MV-4-11 (cell line): ENCODE measurements around the gene LCMT2.
A peak's percentile ranks its signal among the peaks of the same experiment; 100 is the strongest.
"Not testable (repeated sequence)": the region's sequence is repeated elsewhere in the genome, so short reads cannot be mapped to it uniquely, and the experiment has no call there.

ENCODE experiments used
- DNase-seq: peaks from one replicate; lab custom pipeline; 2025; lab: John Stamatoyannopoulos, UW

LCMT2 gene

GRCh38 chr15:43316016-43316970 lies 14.1 kb downstream of the LCMT2 start:
- DNase-seq = no peak

DNA sequence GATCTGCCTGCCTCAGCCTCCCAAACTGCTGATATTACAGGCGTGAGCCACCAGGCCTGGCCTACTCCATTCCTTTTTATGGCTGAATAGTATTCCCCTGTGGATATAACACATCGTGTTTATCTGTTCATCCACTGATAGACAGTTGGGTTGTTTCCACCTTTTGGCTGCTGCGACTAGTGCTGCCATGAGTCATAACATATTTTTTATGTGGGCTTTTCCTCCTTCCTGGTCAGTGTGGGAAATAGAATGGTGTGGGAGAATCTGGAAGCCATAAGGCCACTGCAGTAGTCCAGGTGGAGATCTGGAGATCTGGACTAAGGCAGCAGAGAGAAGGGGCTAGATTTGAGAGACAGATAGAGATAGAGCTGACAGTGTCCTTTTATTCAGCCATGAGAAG lies 16.2 kb downstream of the LCMT2 start:
- no peak for DNase-seq

DNA sequence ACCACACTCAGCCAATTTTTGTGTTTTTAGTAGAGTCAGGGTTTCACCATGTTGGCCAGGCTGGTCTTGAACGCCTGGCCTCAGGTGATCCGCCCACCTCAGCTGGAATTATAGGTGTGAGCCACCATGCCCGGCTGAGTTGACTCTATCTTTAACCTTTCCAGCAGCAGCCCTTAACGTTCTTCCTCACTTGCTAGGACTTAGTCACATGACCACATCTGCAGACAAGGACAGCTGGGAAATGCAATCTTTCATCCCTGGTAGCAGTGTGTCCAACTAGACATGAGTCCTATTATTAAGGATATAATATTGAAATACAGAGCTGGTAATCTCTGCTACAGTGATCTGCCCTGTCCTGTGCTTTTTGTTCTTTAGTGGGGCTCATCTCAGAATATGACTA lies 18.0 kb downstream of the LCMT2 start:
- DNase-seq = no peak

DNA sequence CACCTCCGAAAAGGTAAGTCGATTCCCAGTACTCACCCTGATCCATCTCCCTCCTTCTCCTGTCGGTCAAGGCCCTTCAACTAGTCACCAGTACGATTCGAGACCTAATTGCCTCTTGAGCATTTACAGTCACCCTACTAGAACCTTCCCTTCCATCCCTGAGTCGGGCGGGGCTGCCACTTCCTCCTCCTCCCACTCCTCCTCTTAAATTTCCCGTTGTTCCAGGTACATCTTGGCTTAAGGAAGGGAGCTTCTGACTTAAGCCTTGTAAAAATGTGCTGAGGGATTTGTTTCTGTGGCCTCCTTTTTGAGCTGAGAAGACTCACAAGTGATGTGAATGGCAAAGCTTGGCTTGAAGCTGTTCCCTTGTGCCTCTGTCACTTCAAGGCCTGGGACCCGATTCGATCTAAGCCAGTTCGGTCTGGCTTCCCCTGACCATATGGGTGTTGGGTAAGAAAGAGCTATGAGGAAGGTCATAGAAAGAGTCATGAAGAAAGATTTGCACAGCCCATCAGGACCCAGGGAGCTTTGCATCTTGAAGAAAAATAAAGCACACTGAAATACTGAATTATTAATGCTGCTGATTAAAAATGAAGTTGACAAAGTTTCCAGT lies 28.1 kb downstream of the LCMT2 start, which contains the start of gene TGM7:
Gene TGM7, minus strand, starts transcription at position 51 of the 613 bp plus-strand sequence.
- no peak for DNase-seq

GRCh38 chr15:43299884-43300283 lies 30.5 kb downstream of the LCMT2 start:
- DNase-seq = no peak

DNA sequence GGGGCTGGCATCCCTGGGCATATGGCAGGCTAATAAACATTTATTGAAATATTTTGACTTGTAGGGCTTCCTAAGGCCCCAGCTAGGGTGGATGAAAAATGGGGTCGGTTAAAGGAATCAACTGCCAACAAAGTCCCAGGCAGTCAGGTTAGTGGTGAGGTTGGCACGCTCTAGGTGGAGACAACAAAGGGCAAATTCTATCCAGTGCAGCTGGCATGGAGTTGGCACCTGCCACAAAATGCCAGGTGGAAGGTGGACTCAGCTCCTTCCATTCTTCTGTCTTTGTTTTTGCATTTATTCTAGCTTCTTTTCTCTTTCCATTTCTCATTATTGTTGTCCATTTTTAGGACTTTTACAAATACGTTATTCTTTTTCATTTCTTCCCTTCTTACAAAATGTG lies 31.0 kb downstream of the LCMT2 start:
- DNase-seq = no peak

DNA sequence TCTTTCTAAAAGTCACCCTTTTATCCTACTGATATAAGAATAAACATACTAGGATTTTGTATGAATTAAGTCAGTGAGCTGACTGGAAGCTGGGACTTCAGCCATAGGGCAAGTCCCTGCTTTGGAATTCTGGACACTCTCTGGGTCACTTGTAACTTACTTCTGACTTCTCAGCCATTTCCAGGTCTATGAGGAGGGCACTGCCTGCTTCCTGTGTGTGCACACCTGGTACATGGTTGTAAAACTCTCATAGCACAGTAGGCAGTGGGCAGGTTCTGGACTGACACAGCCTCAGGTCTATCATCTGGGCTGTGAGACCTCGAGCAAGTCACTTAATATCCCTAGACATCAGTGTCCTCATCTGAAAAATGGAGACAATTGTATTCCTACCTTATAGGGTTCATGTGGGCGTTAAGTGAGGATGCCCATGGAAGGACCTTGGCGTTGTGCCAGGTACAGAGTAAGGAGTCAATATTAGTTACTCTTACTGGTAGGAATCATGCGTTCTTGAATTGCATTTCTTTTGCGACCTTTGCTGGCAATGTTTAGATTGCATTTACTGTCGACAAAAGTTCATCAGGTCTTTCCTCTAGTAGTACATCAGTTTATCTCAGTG lies 36.2 kb downstream of the LCMT2 start:
- DNase-seq = no peak

DNA sequence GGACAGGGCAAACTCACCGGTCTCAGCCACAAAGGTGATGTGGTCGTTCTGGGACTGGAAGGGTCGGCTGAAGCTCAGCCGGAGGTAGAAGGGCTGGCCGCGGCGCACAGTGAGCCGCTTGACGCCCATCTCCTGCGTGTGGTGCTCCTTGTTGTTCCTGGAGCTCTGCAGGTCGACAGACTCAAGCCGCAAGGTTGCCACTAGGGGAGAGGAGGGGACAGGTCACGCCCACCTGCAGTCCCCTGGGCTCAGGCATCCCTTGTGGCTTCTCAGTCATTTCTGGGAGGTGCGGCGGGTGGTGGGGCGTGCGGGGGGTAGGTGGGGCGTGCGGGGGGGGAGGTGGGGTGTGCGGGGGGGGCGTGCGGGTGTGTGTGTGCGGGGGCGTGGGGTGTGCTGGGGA lies 36.9 kb downstream of the LCMT2 start:
- DNase-seq = no peak

- DNase-seq = no peak
Observed at GRCh38 chr15:43292375-43293078, 37.8 kb downstream of the LCMT2 start.

- not testable (repeated sequence) for DNase-seq
Observed at GRCh38 chr15:43289656-43290055, 40.7 kb downstream of the LCMT2 start.

DNA sequence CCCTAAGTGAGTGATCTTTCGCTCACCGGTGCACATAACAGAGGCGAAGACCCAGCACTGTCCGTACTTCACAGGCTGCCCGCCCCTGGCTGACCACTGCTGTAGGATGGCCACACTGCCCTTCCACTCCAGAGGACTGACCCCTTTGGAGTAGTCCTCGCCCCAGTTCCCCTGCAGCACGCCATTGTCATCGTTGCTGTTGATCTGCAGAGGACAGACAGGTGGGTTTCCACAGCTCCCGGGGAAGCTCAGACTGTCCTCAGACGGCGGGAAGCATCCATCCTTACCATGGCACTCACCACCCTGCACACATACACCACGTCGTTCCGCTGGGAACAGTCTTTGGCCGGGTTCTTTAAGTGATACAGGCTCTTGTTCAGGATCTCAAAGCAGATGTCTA lies 43.1 kb downstream of the LCMT2 start:
- DNase-seq = no peak

- no peak for DNase-seq
Observed at GRCh38 chr15:43286074-43286473, 44.3 kb downstream of the LCMT2 start.

GRCh38 chr15:43285609-43286037 lies 44.8 kb downstream of the LCMT2 start:
- peak; percentile 68 for DNase-seq

GRCh38 chr15:43283526-43283925 lies 46.8 kb downstream of the LCMT2 start:
- DNase-seq = no peak

- DNase-seq = no peak
Observed at GRCh38 chr15:43281926-43282602, 48.3 kb downstream of the LCMT2 start.

GRCh38 chr15:43280996-43281395 lies 49.4 kb downstream of the LCMT2 start:
- DNase-seq = no peak

- DNase-seq = no peak
Observed at GRCh38 chr15:43279496-43279895, 50.9 kb downstream of the LCMT2 start.

GRCh38 chr15:43278869-43279268 lies 51.5 kb downstream of the LCMT2 start:
- no peak for DNase-seq

- no peak for DNase-seq
Observed at GRCh38 chr15:43277901-43278300, 52.5 kb downstream of the LCMT2 start.

GRCh38 chr15:43277231-43277823 lies 53.0 kb downstream of the LCMT2 start:
- no peak for DNase-seq

DNA sequence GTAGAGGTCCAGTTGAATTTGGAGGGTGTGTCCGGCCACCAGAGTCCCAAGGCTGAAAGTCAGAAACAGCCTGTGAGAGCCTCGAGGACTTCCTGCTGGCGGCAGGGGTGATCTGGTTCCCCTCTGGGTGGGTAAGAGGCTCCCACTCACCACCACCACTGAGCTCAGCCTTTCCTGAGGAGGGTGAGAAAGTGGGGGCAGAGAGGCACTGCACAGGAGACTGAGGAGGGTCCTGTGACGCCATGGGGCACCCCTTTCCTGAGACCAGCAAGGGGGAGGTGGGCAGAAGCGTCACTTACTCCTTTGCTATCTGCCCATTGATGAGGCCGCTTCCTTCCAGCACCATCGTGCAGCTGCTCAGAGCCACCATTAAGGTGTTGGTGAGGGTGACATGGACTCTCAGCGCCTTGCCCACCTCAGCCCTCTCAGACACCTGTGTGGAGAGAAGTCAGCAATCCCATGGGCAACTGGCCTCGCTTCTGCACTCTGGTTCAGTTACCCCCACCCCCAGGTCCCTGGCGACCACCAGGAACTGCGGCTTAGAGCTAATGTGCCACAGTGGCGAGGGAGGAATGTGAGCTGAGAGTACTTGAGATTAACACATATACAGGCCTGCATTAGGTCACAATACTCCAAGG lies 53.7 kb downstream of the LCMT2 start:
- DNase-seq = no peak
